ENCODE data around the gene CELSR1. TPM values are rescaled to one million over a fixed set of nuclear protein-coding genes. Genes with fewer than 3 reads are reported as not detected.
A peak's percentile ranks its signal among the peaks of the same experiment; 100 is the strongest.

The CELSR1 gene
- total and polyA plus RNA-seq, 5 experiments from 2014 or later = 0.19 to 1.2 (median 0.66) TPM

- Mint-ChIP-seq H3K36me3 (peaks cover 0 to 5% (median 2%) of the 10 kb centered on the region in 3 donors), H3K9me3 (peaks cover 2 to 39% (median 11%) of the 10 kb centered on the region in 9 donors), H3K4me3 (peak overlapping the region; percentile 27 to 77 (median 63)), H3K4me1 (peaks cover 25 to 52% (median 45%) of the 10 kb centered on the region in 4 donors), H3K27me3 (peaks cover 0 to 9% (median 6%) of the 10 kb centered on the region in 5 donors), H3K27ac (peak overlapping the region in 9 of 10 donors; percentile 19 to 87 (median 54))
- POLR2A ChIA-PET = no interaction called here
- DNase-seq = peak in 6 of 10 donors; percentile 19 to 60 (median 48)
- ATAC-seq = peak; percentile 69 to 70
These were observed 163.3 kb downstream of the CELSR1 start for GRCh38 chr22:46373921-46374662.

GRCh38 chr22:46373159-46373558 is 164.3 kb downstream of the CELSR1 start:
- POLR2A ChIA-PET = no interaction called here
- peaks cover 2 to 33% (median 11%) of the 10 kb centered on the region in 9 donors for H3K9me3 Mint-ChIP-seq
- DNase-seq = peak in 1 of 10 donors; percentile 22
- ATAC-seq = no peak
- H3K27me3 Mint-ChIP-seq = peaks cover 0 to 9% (median 8%) of the 10 kb centered on the region in 5 donors
- peaks cover 0 to 5% (median 2%) of the 10 kb centered on the region in 3 donors for H3K36me3 Mint-ChIP-seq
- H3K27ac Mint-ChIP-seq = peak overlapping the region in 6 of 10 donors; percentile 27 to 77 (median 66)
- H3K4me3 Mint-ChIP-seq = peak overlapping the region in 7 of 10 donors; percentile 29 to 65 (median 61)
- H3K4me1 Mint-ChIP-seq = peaks cover 25 to 52% (median 45%) of the 10 kb centered on the region in 4 donors

GRCh38 chr22:46372686-46373085 is 164.7 kb downstream of the CELSR1 start:
- Mint-ChIP-seq H3K4me3 (peak overlapping the region in 8 of 10 donors; percentile 12 to 65 (median 60)), H3K4me1 (peaks cover 25 to 52% (median 48%) of the 10 kb centered on the region in 4 donors), H3K27ac (peak overlapping the region in 4 of 10 donors; percentile 22 to 77 (median 66))

DNA sequence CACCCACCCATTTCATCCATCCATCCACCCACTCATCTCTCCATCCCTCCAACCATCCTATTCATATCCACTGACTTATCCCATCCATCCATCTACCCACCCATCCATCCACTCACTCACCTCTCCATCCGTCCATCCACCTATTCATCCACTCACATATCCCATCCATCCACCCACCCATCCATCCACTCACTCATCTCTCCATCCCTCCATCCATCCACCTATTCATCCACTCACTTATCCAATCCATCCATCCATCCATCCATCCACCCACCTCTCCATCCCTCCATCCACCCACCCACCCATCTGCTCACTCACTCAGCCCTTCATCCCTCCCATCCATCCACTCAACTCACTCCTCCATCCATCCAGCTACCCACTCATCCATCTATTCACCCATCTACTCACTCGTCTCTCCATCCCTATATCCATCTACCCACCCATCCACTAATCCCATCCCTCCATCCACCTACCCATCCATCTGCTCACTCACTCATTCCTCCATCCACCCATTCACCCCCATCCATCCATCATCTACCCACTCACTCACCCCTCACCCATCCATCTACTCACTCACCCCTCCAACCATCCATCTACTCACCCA is 165.7 kb downstream of the CELSR1 start:
- Mint-ChIP-seq H3K27me3 (peaks cover 0 to 13% (median 8%) of the 10 kb centered on the region in 5 donors), H3K4me3 (peak overlapping the region in 2 of 10 donors; percentile 40 to 65), H3K27ac (peak overlapping the region in 4 of 10 donors; percentile 0 to 96 (median 24)), H3K9me3 (peaks cover 2 to 24% (median 11%) of the 10 kb centered on the region in 9 donors), H3K4me1 (peaks cover 25 to 52% (median 49%) of the 10 kb centered on the region in 4 donors), H3K36me3 (peaks cover 0 to 5% (median 2%) of the 10 kb centered on the region in 3 donors)
- DNase-seq (no peak), ATAC-seq (no peak)
- POLR2A ChIA-PET = interaction anchor here (0.7 kb wide), 1 partner anchor 117 kb away, joined by 7 read pairs; no protein-coding TSS in a partner anchor

More at GRCh38 chr22:46372686-46373085, 164.7 kb downstream of the CELSR1 start:
- DNase-seq = no peak
- peaks cover 0 to 5% (median 2%) of the 10 kb centered on the region in 3 donors for H3K36me3 Mint-ChIP-seq
- H3K9me3 Mint-ChIP-seq = peaks cover 2 to 33% (median 11%) of the 10 kb centered on the region in 9 donors
- ATAC-seq = no peak
- peaks cover 0 to 11% (median 8%) of the 10 kb centered on the region in 5 donors for H3K27me3 Mint-ChIP-seq
- POLR2A ChIA-PET = no interaction called here

DNA sequence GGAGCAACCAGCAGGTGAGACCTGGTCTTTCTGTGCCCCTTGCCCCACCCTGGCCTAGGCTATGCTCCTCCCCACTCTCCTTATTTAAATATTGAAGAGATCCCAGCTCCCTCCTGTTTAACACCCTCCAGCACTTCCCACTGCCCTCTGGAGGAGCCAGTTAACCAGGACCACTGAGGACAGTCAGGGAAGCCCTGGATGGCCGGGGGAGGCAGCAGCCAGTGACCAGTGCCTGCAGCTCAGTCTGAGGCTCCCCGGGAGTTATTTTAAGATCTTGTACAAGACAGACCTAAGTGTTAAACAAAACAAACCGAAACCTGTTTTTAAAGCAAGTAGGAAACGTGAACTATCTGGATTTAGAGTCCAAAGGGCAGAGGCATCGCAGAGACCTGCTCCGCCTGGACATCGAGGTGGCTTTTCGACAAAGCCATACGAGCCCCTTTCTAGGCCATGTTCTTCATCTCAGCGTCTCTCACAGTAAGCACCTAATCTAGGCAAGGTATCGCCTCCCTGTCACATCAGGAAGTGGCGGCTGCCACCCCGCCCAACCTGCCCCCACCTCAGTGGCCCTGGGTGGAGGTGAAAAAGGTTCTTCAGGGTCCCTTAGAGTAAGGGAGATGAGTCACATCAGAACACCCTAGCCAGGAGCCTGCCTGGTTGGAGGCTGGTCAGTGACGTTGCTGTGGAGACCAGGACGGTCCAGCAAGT is 166.7 kb downstream of the CELSR1 start:
- Mint-ChIP-seq H3K9me3 (peaks cover 0 to 17% (median 4%) of the 10 kb centered on the region in 9 donors), H3K4me3 (peak overlapping the region; percentile 7 to 79 (median 53)), H3K27me3 (peaks cover 0 to 13% (median 8%) of the 10 kb centered on the region in 5 donors), H3K36me3 (peaks cover 0 to 1% (median 0%) of the 10 kb centered on the region in 3 donors), H3K4me1 (peaks cover 25 to 52% (median 47%) of the 10 kb centered on the region in 4 donors), H3K27ac (peak overlapping the region; percentile 0 to 96 (median 69))
- POLR2A ChIA-PET = no interaction called here
- DNase-seq (peak in 7 of 10 donors; percentile 31 to 75 (median 41)), ATAC-seq (peak; percentile 59 to 60)

GRCh38 chr22:46369716-46370583 is 167.5 kb downstream of the CELSR1 start:
- POLR2A ChIA-PET = no interaction called here
- peak overlapping the region in 6 of 10 donors; percentile 10 to 79 (median 52) for H3K4me3 Mint-ChIP-seq
- DNase-seq = peak in 1 of 10 donors; percentile 12
- peak overlapping the region in 6 of 10 donors; percentile 34 to 96 (median 76) for H3K27ac Mint-ChIP-seq
- peaks cover 0 to 13% (median 8%) of the 10 kb centered on the region in 5 donors for H3K27me3 Mint-ChIP-seq
- H3K36me3 Mint-ChIP-seq = no peaks in the 10 kb centered on the region
- no peak for ATAC-seq
- peaks cover 0 to 10% (median 0%) of the 10 kb centered on the region in 9 donors for H3K9me3 Mint-ChIP-seq
- peaks cover 25 to 52% (median 45%) of the 10 kb centered on the region in 4 donors for H3K4me1 Mint-ChIP-seq

DNA sequence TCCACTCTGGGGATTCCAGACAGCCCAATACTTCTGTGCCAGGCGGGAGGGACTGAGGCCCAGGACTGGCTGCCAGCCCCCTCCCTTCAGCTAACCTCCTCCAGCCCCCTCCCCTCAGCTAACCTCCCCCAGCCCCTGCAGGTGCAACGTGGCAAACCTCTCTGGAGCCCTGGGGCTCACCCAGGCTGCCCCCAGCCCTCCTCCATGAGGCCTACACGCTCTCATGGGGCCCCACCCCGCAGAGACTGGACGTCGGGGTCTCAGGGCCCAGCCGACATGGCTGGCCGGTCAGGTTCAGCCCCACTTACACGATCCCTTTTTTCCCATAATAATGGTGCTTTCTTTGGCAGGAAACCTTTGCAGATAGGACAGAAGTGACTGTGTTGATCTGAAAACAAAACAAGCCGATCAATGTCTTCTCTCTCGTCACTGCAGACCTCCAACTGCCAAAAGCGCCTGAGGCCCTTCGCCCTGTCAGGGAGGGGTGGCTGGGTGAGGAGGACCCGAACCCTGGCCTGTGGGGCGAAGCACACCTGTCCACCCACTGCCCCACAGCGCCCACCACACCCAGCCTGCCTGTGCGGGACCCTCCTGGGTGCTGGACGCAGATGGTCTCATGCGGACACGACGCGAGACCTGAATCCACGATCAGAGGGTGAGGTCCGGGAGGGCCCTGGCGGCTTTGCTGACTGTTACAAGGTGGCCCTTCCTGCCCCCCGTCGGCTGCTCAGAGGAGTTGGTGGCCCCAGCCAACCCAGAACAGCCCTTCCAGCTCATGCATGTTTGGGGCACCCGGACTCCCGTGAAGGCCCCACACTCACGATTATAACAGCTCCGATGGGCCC is 168.3 kb downstream of the CELSR1 start:
- ATAC-seq (no peak), DNase-seq (no peak)
- Mint-ChIP-seq H3K27ac (peak overlapping the region in 1 of 10 donors; percentile 6), H3K4me1 (peaks cover 22 to 47% (median 40%) of the 10 kb centered on the region in 4 donors), H3K36me3 (no peaks in the 10 kb centered on the region), H3K27me3 (peaks cover 0 to 13% (median 8%) of the 10 kb centered on the region in 5 donors), H3K4me3 (peak overlapping the region in 1 of 10 donors; percentile 65), H3K9me3 (peaks cover 0 to 5% (median 0%) of the 10 kb centered on the region in 9 donors)
- POLR2A ChIA-PET = no interaction called here

- no peaks in the 10 kb centered on the region for H3K36me3 Mint-ChIP-seq
These were observed 169.0 kb downstream of the CELSR1 start for GRCh38 chr22:46368422-46368821.

GRCh38 chr22:46367707-46368191 is 169.7 kb downstream of the CELSR1 start:
- H3K9me3 Mint-ChIP-seq = no peaks in the 10 kb centered on the region
- H3K36me3 Mint-ChIP-seq = no peaks in the 10 kb centered on the region
- DNase-seq (peak; percentile 34 to 81 (median 66)), ATAC-seq (peak; percentile 73 to 87)
- peaks cover 0 to 13% (median 8%) of the 10 kb centered on the region in 5 donors for H3K27me3 Mint-ChIP-seq
- H3K4me3 Mint-ChIP-seq = peak overlapping the region in 5 of 10 donors; percentile 19 to 85 (median 67)
- H3K4me1 Mint-ChIP-seq = peaks cover 15 to 36% (median 30%) of the 10 kb centered on the region in 4 donors
- POLR2A ChIA-PET = no interaction called here
- peak overlapping the region in 4 of 10 donors; percentile 8 to 81 (median 11) for H3K27ac Mint-ChIP-seq

More at GRCh38 chr22:46368422-46368821, 169.0 kb downstream of the CELSR1 start:
- Mint-ChIP-seq H3K9me3 (no peaks in the 10 kb centered on the region), H3K27ac (peak overlapping the region in 1 of 10 donors; percentile 6), H3K4me1 (peaks cover 17 to 41% (median 34%) of the 10 kb centered on the region in 4 donors), H3K4me3 (peak overlapping the region in 1 of 10 donors; percentile 19), H3K27me3 (peaks cover 0 to 13% (median 8%) of the 10 kb centered on the region in 5 donors)
- POLR2A ChIA-PET = no interaction called here
- no peak for ATAC-seq
- DNase-seq = no peak

All from naive thymus-derived CD8-positive, alpha-beta T cell (primary cell).